DND-41 (cell line): Measurements from ENCODE around the gene PDGFB.

Experiments
- ATAC-seq: fragments of 200-7000 bp; cut with Tn5 transposase; 3 replicates; pipeline ENCODE4 v1.9.1; 2021; ENCODE audit warnings: low read depth; ENCODE audit not compliant: insufficient read depth
- DNase-seq: peaks from one replicate; pipeline ENCODE4 v3.0.0-alpha.2; 2020
- H2AFZ ChIP-seq: 2 replicates; pipeline ENCODE4 v1.6.0; 2012; ENCODE audit warnings: low read depth, low read length
- H3K27ac ChIP-seq: 2 replicates; pipeline ENCODE4 v1.5.1; 2012; ENCODE audit warnings: low read length, inconsistent platforms
- H3K27me3 ChIP-seq: fragments of 200-600 bp; sonication (generic); 2 replicates; pipeline ENCODE4 v1.6.0; 2012; ENCODE audit warnings: low read length, mild to moderate bottlenecking, inconsistent platforms; ENCODE audit not compliant: insufficient read depth, poor library complexity
- H3K36me3 ChIP-seq: 2 replicates; pipeline ENCODE4 v1.5.1; 2012; ENCODE audit warnings: low read length, inconsistent platforms; ENCODE audit not compliant: insufficient read depth
- H3K4me1 ChIP-seq: 2 replicates; pipeline ENCODE4 v1.5.1; 2012; ENCODE audit warnings: mild to moderate bottlenecking, low read length; ENCODE audit not compliant: insufficient read depth
- H3K4me2 ChIP-seq: 2 replicates; pipeline ENCODE4 v1.6.0; 2012; ENCODE audit warnings: mild to moderate bottlenecking, moderate library complexity, low read length, inconsistent platforms; ENCODE audit not compliant: insufficient read depth
- H3K4me3 ChIP-seq, 2 experiments: fragments of 200-600 bp in 1 of 2; shearing (Covaris generic) in 1 of 2; 2 replicates each; pipeline ENCODE4 v1.5.1; 2012 to 2016; ENCODE audit warnings: inconsistent platforms in 2 of 2, low read length in 2 of 2, mild to moderate bottlenecking in 2 of 2, low read depth in 1 of 2, moderate library complexity in 1 of 2
- H3K79me2 ChIP-seq: 2 replicates; pipeline ENCODE4 v1.6.0; 2012; ENCODE audit warnings: low read length, inconsistent platforms; ENCODE audit not compliant: insufficient read depth
- H3K9ac ChIP-seq: 2 replicates; pipeline ENCODE4 v1.6.0; 2012; ENCODE audit warnings: low read depth, mild to moderate bottlenecking, inconsistent platforms, low read length, moderate library complexity
- H3K9me3 ChIP-seq: 2 replicates; pipeline ENCODE4 v1.5.1; 2012; ENCODE audit warnings: low read length, moderate library complexity, mild to moderate bottlenecking, inconsistent platforms; ENCODE audit not compliant: insufficient read depth, severe bottlenecking
- H4K20me1 ChIP-seq: 2 replicates; pipeline ENCODE4 v1.6.0; 2012; ENCODE audit warnings: low read length; ENCODE audit not compliant: insufficient read depth
- EZH2 ChIP-seq: IDR thresholded peaks from 3 replicates; pipeline ENCODE4 v1.6.1; 2012; ENCODE audit warnings: borderline replicate concordance, low read depth, mild to moderate bottlenecking, moderate library complexity, low read length, inconsistent platforms; ENCODE audit not compliant: severe bottlenecking
- TF ChIP-seq, protein P1 (sequence below): IDR thresholded peaks from 2 replicates; pipeline ENCODE4 v1.5.1; 2012; ENCODE audit warnings: borderline replicate concordance, low read length, moderate library complexity, mild to moderate bottlenecking; ENCODE audit not compliant: poor library complexity, severe bottlenecking; ENCODE audit errors: extremely low read depth

Gene PDGFB

DNA sequence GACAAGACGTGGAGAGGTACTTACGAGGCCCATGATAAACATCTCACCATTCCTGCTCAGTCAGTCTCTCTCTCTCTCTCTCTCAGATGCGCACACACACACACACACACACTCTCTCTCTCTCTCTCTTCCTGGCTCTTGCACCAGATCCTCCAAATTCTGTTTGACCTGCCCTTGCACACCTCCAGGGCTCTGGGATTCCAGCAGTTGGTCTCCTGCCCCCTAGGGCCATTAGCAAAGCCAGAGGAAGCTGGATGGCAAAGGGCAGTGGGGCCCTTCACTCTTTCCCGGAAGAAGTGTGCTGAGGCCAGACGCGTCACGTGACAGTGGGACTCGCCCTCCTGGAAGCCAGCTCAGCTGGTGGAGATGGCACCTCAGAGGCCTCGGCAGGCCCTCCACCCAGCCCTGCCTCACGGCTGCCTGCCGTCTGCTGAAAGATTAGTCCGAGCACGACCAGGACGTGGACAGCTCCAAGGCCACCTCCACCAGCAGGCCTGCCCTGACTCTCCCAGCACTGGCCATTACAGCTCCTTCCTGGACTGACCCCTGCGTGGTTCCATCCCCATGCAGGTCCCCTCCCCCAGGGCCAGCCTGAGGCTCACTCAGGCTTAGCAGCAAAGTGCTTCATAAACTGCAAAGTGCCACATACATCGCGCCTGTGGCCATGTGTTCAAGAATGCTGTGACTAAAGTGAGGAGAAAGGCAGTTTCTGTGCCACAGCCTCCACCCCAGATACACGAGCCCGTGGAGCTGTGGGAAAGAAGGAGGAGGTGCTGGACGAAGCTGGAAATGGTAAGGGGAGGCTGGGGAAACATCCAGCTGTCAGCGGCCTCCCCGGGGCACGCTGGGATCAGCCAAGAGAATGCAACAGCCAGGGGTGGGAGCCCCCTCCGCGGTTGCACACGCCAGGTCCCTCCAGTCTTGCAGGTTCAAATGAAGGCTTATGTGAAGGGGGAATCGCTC lies 3.7 kb downstream of the PDGFB start:
- Histone ChIP-seq H3K4me3 (no peak overlapping the region), H3K9ac (no peak overlapping the region), H3K79me2 (no peaks in the 10 kb centered on the region), H3K27me3 (peaks cover 27% of the 10 kb centered on the region), H3K27ac (no peak overlapping the region), H3K36me3 (no peaks in the 10 kb centered on the region), H3K4me2 (no peak overlapping the region), H3K9me3 (no peaks in the 10 kb centered on the region), H2AFZ (no peak overlapping the region), H4K20me1 (peaks cover 14% of the 10 kb centered on the region), H3K4me1 (0 out of 2 replicates have a peak, but pooled peaks cover 6% of the 10 kb centered on the region)
- TF ChIP-seq, protein P1, sequence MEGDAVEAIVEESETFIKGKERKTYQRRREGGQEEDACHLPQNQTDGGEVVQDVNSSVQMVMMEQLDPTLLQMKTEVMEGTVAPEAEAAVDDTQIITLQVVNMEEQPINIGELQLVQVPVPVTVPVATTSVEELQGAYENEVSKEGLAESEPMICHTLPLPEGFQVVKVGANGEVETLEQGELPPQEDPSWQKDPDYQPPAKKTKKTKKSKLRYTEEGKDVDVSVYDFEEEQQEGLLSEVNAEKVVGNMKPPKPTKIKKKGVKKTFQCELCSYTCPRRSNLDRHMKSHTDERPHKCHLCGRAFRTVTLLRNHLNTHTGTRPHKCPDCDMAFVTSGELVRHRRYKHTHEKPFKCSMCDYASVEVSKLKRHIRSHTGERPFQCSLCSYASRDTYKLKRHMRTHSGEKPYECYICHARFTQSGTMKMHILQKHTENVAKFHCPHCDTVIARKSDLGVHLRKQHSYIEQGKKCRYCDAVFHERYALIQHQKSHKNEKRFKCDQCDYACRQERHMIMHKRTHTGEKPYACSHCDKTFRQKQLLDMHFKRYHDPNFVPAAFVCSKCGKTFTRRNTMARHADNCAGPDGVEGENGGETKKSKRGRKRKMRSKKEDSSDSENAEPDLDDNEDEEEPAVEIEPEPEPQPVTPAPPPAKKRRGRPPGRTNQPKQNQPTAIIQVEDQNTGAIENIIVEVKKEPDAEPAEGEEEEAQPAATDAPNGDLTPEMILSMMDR, result no peak
- TF ChIP-seq EZH2, result no peak
- DNase-seq, result no peak
- no peak for ATAC-seq

DNA sequence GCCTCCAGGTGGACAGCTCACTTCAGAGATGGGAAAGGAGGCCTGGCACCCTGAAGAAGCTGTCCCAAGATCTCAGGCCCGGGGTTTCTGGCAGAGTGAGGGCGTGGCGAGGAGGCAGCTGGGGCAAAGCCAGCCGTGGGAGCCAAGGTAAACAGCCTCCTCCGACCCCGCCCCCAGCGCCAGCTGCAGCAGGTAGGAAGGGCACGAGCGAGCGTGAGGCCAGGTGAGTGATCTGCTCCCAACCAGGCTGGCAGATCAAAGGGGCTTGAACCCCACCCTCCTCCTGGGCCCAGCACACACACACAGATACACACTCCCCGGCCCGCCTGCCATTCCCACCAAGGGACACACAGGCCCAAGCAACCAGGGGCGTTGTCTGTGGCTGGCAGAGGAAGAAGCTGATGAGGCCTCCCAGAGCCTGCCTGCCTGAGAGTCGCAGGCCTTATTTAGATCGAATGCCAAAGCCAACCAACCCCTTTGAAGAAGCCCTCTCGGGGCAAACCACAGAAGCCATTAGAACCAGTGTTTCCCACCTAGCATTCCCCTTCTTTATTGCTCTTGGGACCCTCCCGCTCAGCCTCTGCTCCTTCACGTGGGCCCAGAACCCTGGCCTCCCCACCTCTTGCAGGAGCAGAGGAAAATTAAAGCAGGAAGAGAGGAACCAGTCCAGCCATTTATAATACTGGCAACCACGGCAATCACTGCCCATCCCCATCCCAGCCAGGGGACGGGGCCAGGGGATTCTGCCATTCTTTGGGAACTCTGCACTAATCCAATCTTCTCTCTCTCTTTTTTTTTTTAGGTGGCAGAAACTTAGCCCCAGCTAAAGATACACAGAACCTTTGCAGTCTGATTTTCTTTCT lies 5.0 kb downstream of the PDGFB start:
- Histone ChIP-seq H3K27me3 (peaks cover 29% of the 10 kb centered on the region), H3K4me1 (0 out of 2 replicates have a peak, but pooled peaks cover 7% of the 10 kb centered on the region), H3K4me3 (no peak overlapping the region), H3K36me3 (no peaks in the 10 kb centered on the region), H3K79me2 (no peaks in the 10 kb centered on the region), H4K20me1 (peaks cover 22% of the 10 kb centered on the region), H3K4me2 (no peak overlapping the region), H3K9ac (no peak overlapping the region), H3K27ac (no peak overlapping the region), H2AFZ (no peak overlapping the region), H3K9me3 (no peaks in the 10 kb centered on the region)
- no peak for TF ChIP-seq EZH2
- TF ChIP-seq, protein P1, result no peak
- DNase-seq (no peak), ATAC-seq (no peak)

DNA sequence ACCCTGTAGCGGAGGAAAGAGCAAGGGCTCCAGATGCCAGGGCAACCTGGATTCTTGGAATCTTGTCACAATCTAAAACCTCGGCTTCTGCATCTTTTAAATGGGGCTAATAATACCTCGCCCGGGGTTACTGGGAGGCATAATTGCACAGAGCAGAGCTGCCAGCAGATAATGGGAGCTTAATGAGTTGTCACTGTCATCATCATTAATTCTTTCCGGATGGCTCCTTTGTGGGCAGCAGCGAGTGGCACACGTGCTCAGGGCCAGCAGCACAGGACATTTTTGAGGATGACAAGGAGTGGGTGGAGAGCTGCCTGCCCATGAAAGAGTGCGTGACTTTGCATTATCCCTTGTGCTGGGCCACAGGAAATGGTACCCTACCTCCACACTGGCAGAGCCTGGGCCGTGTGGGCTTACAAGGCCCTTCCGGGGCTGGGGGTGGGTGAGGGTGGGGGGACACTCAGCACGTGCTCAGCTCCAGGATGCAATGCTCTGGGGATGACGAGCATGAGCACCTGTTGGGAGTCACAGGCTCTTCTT lies 5.7 kb downstream of the PDGFB start:
- Histone ChIP-seq H3K27ac (no peak overlapping the region), H3K4me2 (no peak overlapping the region), H3K9me3 (no peaks in the 10 kb centered on the region), H3K36me3 (no peaks in the 10 kb centered on the region), H3K79me2 (no peaks in the 10 kb centered on the region), H2AFZ (no peak overlapping the region), H3K27me3 (peaks cover 36% of the 10 kb centered on the region), H3K9ac (no peak overlapping the region), H3K4me1 (0 out of 2 replicates have a peak, but pooled peaks cover 7% of the 10 kb centered on the region), H3K4me3 (no peak overlapping the region), H4K20me1 (peaks cover 30% of the 10 kb centered on the region)
- TF ChIP-seq EZH2, result no peak
- ATAC-seq (no peak), DNase-seq (no peak)
